Mesenchymal stem cell (in vitro differentiated cells and primary cell): ENCODE data around the gene FCHSD2.

ENCODE experiments used
- DNase-seq: peaks from one replicate; pipeline ENCODE4 v3.0.0-alpha.2; 2013
- H2AFZ ChIP-seq: one replicate; pipeline ENCODE4 v1.6.1; 2013; ENCODE audit warnings: low read depth, mild to moderate bottlenecking, control low read depth, inconsistent platforms, low read length, moderate library complexity
- H2AK5ac ChIP-seq: 2 replicates; pipeline ENCODE4 v1.6.1; 2013; ENCODE audit warnings: low read length, moderate library complexity, mild to moderate bottlenecking, inconsistent platforms; ENCODE audit not compliant: severe bottlenecking
- H2BK120ac ChIP-seq: one replicate; pipeline ENCODE4 v1.6.1; 2013; ENCODE audit warnings: low read depth, mild to moderate bottlenecking, inconsistent platforms, low read length, moderate library complexity
- H2BK12ac ChIP-seq, 2 experiments: one replicate each; pipeline ENCODE4 v1.6.1; 2013; ENCODE audit warnings: inconsistent platforms in 2 of 2, low read length in 2 of 2, mild to moderate bottlenecking in 2 of 2, moderate library complexity in 2 of 2, control low read depth in 1 of 2
- H2BK15ac ChIP-seq: one replicate; pipeline ENCODE4 v1.6.1; 2013; ENCODE audit warnings: mild to moderate bottlenecking, low read depth, inconsistent platforms; ENCODE audit not compliant: poor library complexity, severe bottlenecking
- H2BK5ac ChIP-seq: 2 replicates; pipeline ENCODE4 v1.6.1; 2013; ENCODE audit warnings: low read depth, mild to moderate bottlenecking, low read length, control low read depth, inconsistent platforms; ENCODE audit not compliant: poor library complexity, severe bottlenecking
- H3K14ac ChIP-seq, 2 experiments: one replicate each; pipeline ENCODE4 v1.6.1; 2013; ENCODE audit warnings: inconsistent platforms in 2 of 2, low read length in 2 of 2, control low read depth in 1 of 2, mild to moderate bottlenecking in 1 of 2, moderate library complexity in 1 of 2
- H3K18ac ChIP-seq, 2 experiments: one replicate each; pipeline ENCODE4 v1.6.1; 2013; ENCODE audit warnings: inconsistent platforms in 2 of 2, low read length in 2 of 2, control low read depth in 1 of 2, low read depth in 1 of 2, mild to moderate bottlenecking in 1 of 2
- H3K23ac ChIP-seq, 2 experiments: one replicate each; pipeline ENCODE4 v1.6.1; 2013; ENCODE audit warnings: inconsistent platforms in 2 of 2, low read length in 2 of 2, mild to moderate bottlenecking in 2 of 2, moderate library complexity in 2 of 2, control low read depth in 1 of 2
- H3K27ac ChIP-seq: 2 replicates; pipeline ENCODE4 v1.5.1; 2013; ENCODE audit warnings: mild to moderate bottlenecking, moderate library complexity, low read length, control low read depth, inconsistent platforms; ENCODE audit not compliant: poor library complexity, severe bottlenecking
- H3K27me3 ChIP-seq, 2 experiments: 2 replicates each; pipeline versions ENCODE4 v1.6.1 to v1.7.0; 2013; ENCODE audit warnings: low read length in 2 of 2, mild to moderate bottlenecking in 2 of 2, moderate library complexity in 2 of 2, control low read depth in 1 of 2, inconsistent platforms in 1 of 2; ENCODE audit not compliant: control insufficient read depth in 1 of 2, insufficient read depth in 1 of 2
- H3K36me3 ChIP-seq, 2 experiments: 2 replicates each; pipeline versions ENCODE4 v1.6.1 to v1.7.0; 2013; ENCODE audit warnings: low read length in 2 of 2, control low read depth in 1 of 2, inconsistent platforms in 1 of 2, low read depth in 1 of 2, mild to moderate bottlenecking in 1 of 2; ENCODE audit not compliant: insufficient read depth in 2 of 2, control insufficient read depth in 1 of 2
- H3K4ac ChIP-seq, 2 experiments: one replicate each; pipeline ENCODE4 v1.6.1; 2013; ENCODE audit warnings: inconsistent platforms in 2 of 2, low read length in 2 of 2, mild to moderate bottlenecking in 2 of 2, moderate library complexity in 2 of 2, control low read depth in 1 of 2, low read depth in 1 of 2
- H3K4me1 ChIP-seq: 2 replicates; pipeline ENCODE4 v1.6.1; 2013; ENCODE audit warnings: low read depth, low read length, control low read depth; ENCODE audit not compliant: control insufficient read depth, insufficient read depth
- H3K4me2 ChIP-seq: 2 replicates; pipeline ENCODE4 v1.6.1; 2013; ENCODE audit warnings: low read length, mild to moderate bottlenecking, inconsistent platforms; ENCODE audit not compliant: poor library complexity, severe bottlenecking
- H3K4me3 ChIP-seq, 2 experiments: 2 replicates each; pipeline versions ENCODE4 v1.5.1 to v1.7.0; 2013; ENCODE audit warnings: low read length in 2 of 2, mild to moderate bottlenecking in 2 of 2, control low read depth in 1 of 2, low read depth in 1 of 2; ENCODE audit not compliant: insufficient read depth in 1 of 2
- H3K79me1 ChIP-seq: replicated peaks from 2 replicates; pipeline ENCODE4 v1.6.1; 2013; ENCODE audit warnings: mild to moderate bottlenecking, control low read depth, low read length, inconsistent platforms; ENCODE audit not compliant: poor library complexity, severe bottlenecking
- H3K9ac ChIP-seq: 2 replicates; pipeline ENCODE4 v1.7.0; 2013; ENCODE audit warnings: mild to moderate bottlenecking, low read length, moderate library complexity
- H3K9me3 ChIP-seq: 2 replicates; pipeline ENCODE4 v1.7.0; 2013; ENCODE audit warnings: mild to moderate bottlenecking, low read length; ENCODE audit not compliant: control insufficient read depth
- H4K8ac ChIP-seq: one replicate; pipeline ENCODE4 v1.6.1; 2013; ENCODE audit warnings: inconsistent platforms, mild to moderate bottlenecking, low read length, moderate library complexity
- H4K91ac ChIP-seq: one replicate; pipeline ENCODE4 v1.6.1; 2013; ENCODE audit warnings: mild to moderate bottlenecking, low read length, inconsistent platforms
- WGBS: methylation state at CpG from one replicate; pipeline ENCODE4 v1.1.7; 2013; ENCODE audit warnings: mixed read lengths; 5-methylcytosine and 5-hydroxymethylcytosine counted together

The FCHSD2 gene

GRCh38 chr11:72901374-72901773 lies 240.7 kb downstream of the FCHSD2 start:
- Histone ChIP-seq H3K27ac (no peak overlapping the region), H4K91ac (no peak overlapping the region), H4K8ac (no peak overlapping the region), H3K27me3 (no peaks in the 10 kb centered on the region), H2AK5ac (no peak overlapping the region), H3K9ac (no peak overlapping the region), H2BK12ac (no peak overlapping the region), H2AFZ (no peak overlapping the region), H3K4ac (no peak overlapping the region), H3K23ac (no peak overlapping the region), H3K14ac (no peak overlapping the region), H3K4me2 (no peak overlapping the region), H3K36me3 (peaks cover 0 to 10% of the 10 kb centered on the region in 2 experiments), H3K9me3 (no peaks in the 10 kb centered on the region), H3K4me1 (no peaks in the 10 kb centered on the region), H2BK120ac (no peak overlapping the region), H3K18ac (no peak overlapping the region), H3K79me1 (no peaks in the 10 kb centered on the region), H2BK5ac (no peak overlapping the region), H3K4me3 (no peak overlapping the region), H2BK15ac (no peak overlapping the region)
- DNase-seq = no peak

- no peak overlapping the region for H3K4ac ChIP-seq
- no peak overlapping the region for H2BK120ac ChIP-seq
- no peak overlapping the region for H4K91ac ChIP-seq
- no peak overlapping the region for H3K4me2 ChIP-seq
- H3K79me1 ChIP-seq = no peaks in the 10 kb centered on the region
- no peaks in the 10 kb centered on the region for H3K4me1 ChIP-seq
- WGBS = 100% methylated on average over 2 of the region's 2 CpGs
- H3K27ac ChIP-seq = no peak overlapping the region
- H3K23ac ChIP-seq = no peak overlapping the region
- no peak overlapping the region for H2BK12ac ChIP-seq
- no peak overlapping the region for H2AFZ ChIP-seq
- H2BK15ac ChIP-seq = no peak overlapping the region
- no peak overlapping the region for H2BK5ac ChIP-seq
- no peak for DNase-seq
- H4K8ac ChIP-seq = no peak overlapping the region
- no peak overlapping the region for H3K4me3 ChIP-seq
- no peak overlapping the region for H2AK5ac ChIP-seq
- H3K9me3 ChIP-seq = no peaks in the 10 kb centered on the region
- H3K27me3 ChIP-seq = no peaks in the 10 kb centered on the region
- no peak overlapping the region for H3K9ac ChIP-seq
- H3K36me3 ChIP-seq = peaks cover 0 to 10% of the 10 kb centered on the region in 2 experiments
- no peak overlapping the region for H3K14ac ChIP-seq
- no peak overlapping the region for H3K18ac ChIP-seq
Measured at GRCh38 chr11:72900013-72900412, 242.1 kb downstream of the FCHSD2 start.

- Histone ChIP-seq H3K4me1 (no peaks in the 10 kb centered on the region), H2BK12ac (no peak overlapping the region), H2BK15ac (no peak overlapping the region), H4K8ac (no peak overlapping the region), H3K4ac (no peak overlapping the region), H3K14ac (no peak overlapping the region), H3K27me3 (no peaks in the 10 kb centered on the region), H3K4me2 (no peak overlapping the region), H3K79me1 (no peaks in the 10 kb centered on the region), H4K91ac (no peak overlapping the region), H2BK120ac (no peak overlapping the region), H3K36me3 (peaks cover 0 to 10% of the 10 kb centered on the region in 2 experiments), H2BK5ac (no peak overlapping the region), H3K9ac (no peak overlapping the region), H3K18ac (no peak overlapping the region), H2AFZ (no peak overlapping the region), H3K27ac (no peak overlapping the region), H2AK5ac (no peak overlapping the region), H3K23ac (no peak overlapping the region), H3K4me3 (no peak overlapping the region), H3K9me3 (no peaks in the 10 kb centered on the region)
- WGBS = 94% methylated on average over 2 of the region's 2 CpGs
- no peak for DNase-seq
Measured at GRCh38 chr11:72899238-72899637, 242.9 kb downstream of the FCHSD2 start.

GRCh38 chr11:72897506-72897905 lies 244.6 kb downstream of the FCHSD2 start:
- no peak for DNase-seq
- no peaks in the 10 kb centered on the region for H3K27me3 ChIP-seq
- H2BK5ac ChIP-seq = no peak overlapping the region
- no peak overlapping the region for H3K18ac ChIP-seq
- H3K14ac ChIP-seq = no peak overlapping the region
- H3K9ac ChIP-seq = no peak overlapping the region
- H2BK15ac ChIP-seq = no peak overlapping the region
- no peak overlapping the region for H2AFZ ChIP-seq
- H3K4ac ChIP-seq = no peak overlapping the region
- no peak overlapping the region for H4K91ac ChIP-seq
- H2BK120ac ChIP-seq = no peak overlapping the region
- no peak overlapping the region for H4K8ac ChIP-seq
- no peak overlapping the region for H3K23ac ChIP-seq
- no peak overlapping the region for H3K4me3 ChIP-seq
- no peak overlapping the region for H3K27ac ChIP-seq
- H3K4me2 ChIP-seq = no peak overlapping the region
- H2BK12ac ChIP-seq = no peak overlapping the region
- no peaks in the 10 kb centered on the region for H3K9me3 ChIP-seq
- H2AK5ac ChIP-seq = no peak overlapping the region
- H3K4me1 ChIP-seq = no peaks in the 10 kb centered on the region
- H3K36me3 ChIP-seq = peaks cover 0 to 8% of the 10 kb centered on the region in 2 experiments
- no peaks in the 10 kb centered on the region for H3K79me1 ChIP-seq
